ENCODE results near the gene DYNLRB1. TPM values are rescaled to one million over a fixed set of nuclear protein-coding genes. Genes with fewer than 3 reads are reported as not detected.

DYNLRB1 gene
- total RNA-seq, 1 donor from 2014 or later = 135 TPM

DNA sequence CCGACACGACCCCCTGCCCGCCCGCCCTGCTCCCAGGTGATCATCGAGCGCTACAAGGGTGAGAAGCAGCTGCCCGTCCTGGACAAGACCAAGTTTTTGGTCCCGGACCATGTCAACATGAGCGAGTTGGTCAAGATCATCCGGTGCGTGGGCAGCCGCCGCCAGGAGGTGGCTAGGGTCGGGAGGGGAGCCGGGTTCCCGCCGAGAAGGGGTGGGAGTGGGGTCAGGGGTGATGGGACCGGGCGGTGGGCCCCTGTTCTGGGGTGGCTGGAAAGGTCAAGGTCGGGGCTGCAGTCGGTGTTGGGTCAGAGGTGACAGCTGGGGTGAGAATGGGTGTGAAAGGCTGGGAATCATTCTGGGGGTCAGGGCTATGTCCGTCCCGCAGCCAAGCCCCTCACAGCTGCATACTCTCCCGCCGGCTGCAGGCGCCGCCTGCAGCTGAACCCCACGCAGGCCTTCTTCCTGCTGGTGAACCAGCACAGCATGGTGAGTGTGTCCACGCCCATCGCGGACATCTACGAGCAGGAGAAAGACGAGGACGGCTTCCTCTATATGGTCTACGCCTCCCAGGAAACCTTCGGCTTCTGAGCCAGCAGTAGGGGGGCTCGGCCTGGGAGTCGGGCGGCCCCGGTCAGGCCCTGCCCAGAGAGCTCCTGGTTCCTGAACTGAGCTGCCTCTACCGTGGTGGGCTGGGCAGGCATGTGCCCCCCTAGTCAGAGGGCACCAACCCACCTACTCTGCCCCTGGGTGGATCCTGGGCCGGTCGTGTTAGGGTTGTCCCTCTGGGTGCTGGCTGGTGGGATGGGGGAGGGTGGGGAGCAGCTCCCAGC lies 43.3 kb downstream of the DYNLRB1 start:
- peak overlapping the region; percentile 78 to 94 for H3K4me3 ChIP-seq
- H3K4me1 ChIP-seq = peaks cover 23% of the 10 kb centered on the region
- H3K9me3 ChIP-seq = no peaks in the 10 kb centered on the region
- H3K27ac ChIP-seq = peak overlapping the region; percentile 95
- no peak for DNase-seq (ENCODE audit: extremely low spot score in 2 of 2)
- intact Hi-C loops (cut with DNase I) = no loop called here
- TF ChIP-seq, protein P1, sequence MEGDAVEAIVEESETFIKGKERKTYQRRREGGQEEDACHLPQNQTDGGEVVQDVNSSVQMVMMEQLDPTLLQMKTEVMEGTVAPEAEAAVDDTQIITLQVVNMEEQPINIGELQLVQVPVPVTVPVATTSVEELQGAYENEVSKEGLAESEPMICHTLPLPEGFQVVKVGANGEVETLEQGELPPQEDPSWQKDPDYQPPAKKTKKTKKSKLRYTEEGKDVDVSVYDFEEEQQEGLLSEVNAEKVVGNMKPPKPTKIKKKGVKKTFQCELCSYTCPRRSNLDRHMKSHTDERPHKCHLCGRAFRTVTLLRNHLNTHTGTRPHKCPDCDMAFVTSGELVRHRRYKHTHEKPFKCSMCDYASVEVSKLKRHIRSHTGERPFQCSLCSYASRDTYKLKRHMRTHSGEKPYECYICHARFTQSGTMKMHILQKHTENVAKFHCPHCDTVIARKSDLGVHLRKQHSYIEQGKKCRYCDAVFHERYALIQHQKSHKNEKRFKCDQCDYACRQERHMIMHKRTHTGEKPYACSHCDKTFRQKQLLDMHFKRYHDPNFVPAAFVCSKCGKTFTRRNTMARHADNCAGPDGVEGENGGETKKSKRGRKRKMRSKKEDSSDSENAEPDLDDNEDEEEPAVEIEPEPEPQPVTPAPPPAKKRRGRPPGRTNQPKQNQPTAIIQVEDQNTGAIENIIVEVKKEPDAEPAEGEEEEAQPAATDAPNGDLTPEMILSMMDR (IDR thresholded peaks at IDR 0.05) = no peak
- no peak for TF ChIP-seq POLR2A (IDR thresholded peaks at IDR 0.05)
- TF ChIP-seq POLR2AphosphoS5 (IDR thresholded peaks at IDR 0.05; ENCODE audit: insufficient read depth in 1 of 2, low read depth in 1 of 2) = no peak
- no peaks in the 10 kb centered on the region for H3K36me3 ChIP-seq
- H3K27me3 ChIP-seq = no peaks in the 10 kb centered on the region

DNA sequence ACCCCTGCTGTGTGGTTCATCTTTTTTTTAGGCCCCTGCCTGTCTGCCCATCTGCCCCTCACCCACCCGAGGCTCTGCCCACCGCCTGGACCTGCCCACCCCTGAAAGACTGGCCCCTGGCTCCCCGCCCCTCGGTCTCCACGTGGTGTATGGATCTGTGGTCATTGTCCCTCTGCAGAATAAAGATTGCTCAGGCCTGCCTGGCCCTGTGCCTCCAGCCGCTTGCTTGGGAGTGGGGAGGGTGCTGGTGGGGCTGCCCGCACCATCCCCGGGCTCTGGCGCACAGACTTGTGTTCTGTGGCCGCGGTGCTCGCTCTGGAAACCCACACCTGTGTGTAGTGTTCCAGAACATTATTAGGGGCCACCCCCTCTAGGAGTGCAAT lies 43.9 kb downstream of the DYNLRB1 start:
- no peaks in the 10 kb centered on the region for H3K36me3 ChIP-seq
- DNase-seq (ENCODE audit: extremely low spot score in 2 of 2) = no peak
- no peaks in the 10 kb centered on the region for H3K27me3 ChIP-seq
- H3K4me3 ChIP-seq = peak overlapping the region in 1 of 2 donors; percentile 94
- TF ChIP-seq POLR2A (IDR thresholded peaks at IDR 0.05) (no peak), POLR2AphosphoS5 (IDR thresholded peaks at IDR 0.05; ENCODE audit: insufficient read depth in 1 of 2, low read depth in 1 of 2) (no peak)
- TF ChIP-seq, protein P1 (IDR thresholded peaks at IDR 0.05) = no peak
- H3K27ac ChIP-seq = peak overlapping the region; percentile 95
- peaks cover 23% of the 10 kb centered on the region for H3K4me1 ChIP-seq
- intact Hi-C loops (cut with DNase I) = no loop called here
- H3K9me3 ChIP-seq = no peaks in the 10 kb centered on the region

GRCh38 chr20:34560614-34561013 lies 44.4 kb downstream of the DYNLRB1 start:
- Histone ChIP-seq H3K27me3 (no peaks in the 10 kb centered on the region), H3K27ac (no peak overlapping the region), H3K4me3 (no peak overlapping the region), H3K36me3 (no peaks in the 10 kb centered on the region), H3K4me1 (peaks cover 23% of the 10 kb centered on the region), H3K9me3 (no peaks in the 10 kb centered on the region)
- no peak for DNase-seq (ENCODE audit: extremely low spot score in 2 of 2)
- intact Hi-C loops (cut with DNase I) = no loop called here
- no peak for TF ChIP-seq POLR2AphosphoS5 (IDR thresholded peaks at IDR 0.05; ENCODE audit: insufficient read depth in 1 of 2, low read depth in 1 of 2)
- TF ChIP-seq, protein P1 (IDR thresholded peaks at IDR 0.05) = no peak
- no peak for TF ChIP-seq POLR2A (IDR thresholded peaks at IDR 0.05)

GRCh38 chr20:34561661-34562060 lies 45.4 kb downstream of the DYNLRB1 start:
- intact Hi-C loops (cut with DNase I) = no loop called here
- Histone ChIP-seq H3K9me3 (no peaks in the 10 kb centered on the region), H3K4me3 (no peak overlapping the region), H3K27me3 (no peaks in the 10 kb centered on the region), H3K36me3 (no peaks in the 10 kb centered on the region), H3K4me1 (peaks cover 23% of the 10 kb centered on the region), H3K27ac (no peak overlapping the region)
- no peak for DNase-seq (ENCODE audit: extremely low spot score in 2 of 2)
- no peak for TF ChIP-seq POLR2AphosphoS5 (IDR thresholded peaks at IDR 0.05; ENCODE audit: insufficient read depth in 1 of 2, low read depth in 1 of 2)
- no peak for TF ChIP-seq POLR2A (IDR thresholded peaks at IDR 0.05)
- TF ChIP-seq, protein P1 (IDR thresholded peaks at IDR 0.05) = no peak

- Histone ChIP-seq H3K36me3 (no peaks in the 10 kb centered on the region), H3K27ac (no peak overlapping the region), H3K4me3 (no peak overlapping the region), H3K4me1 (peaks cover 15% of the 10 kb centered on the region), H3K27me3 (no peaks in the 10 kb centered on the region), H3K9me3 (no peaks in the 10 kb centered on the region)
- no peak for DNase-seq (ENCODE audit: extremely low spot score in 2 of 2)
- TF ChIP-seq POLR2A (IDR thresholded peaks at IDR 0.05) = no peak
- TF ChIP-seq, protein P1 (IDR thresholded peaks at IDR 0.05) = no peak
- no peak for TF ChIP-seq POLR2AphosphoS5 (IDR thresholded peaks at IDR 0.05; ENCODE audit: insufficient read depth in 1 of 2, low read depth in 1 of 2)
- intact Hi-C loops (cut with DNase I) = no loop called here
Measured at GRCh38 chr20:34562641-34563040, 46.4 kb downstream of the DYNLRB1 start.

Data from vagina (tissue), 2 donors.